D341Med (cell line): ENCODE data around the gene FAM186B.
"Not testable (repeated sequence)": the region's sequence is repeated elsewhere in the genome, so short reads cannot be mapped to it uniquely, and the experiment has no call there.

Experiments used
- DNase-seq: peaks from one replicate; pipeline ENCODE4 v3.0.0; 2012; ENCODE audit warnings: low spot score

FAM186B gene

DNA sequence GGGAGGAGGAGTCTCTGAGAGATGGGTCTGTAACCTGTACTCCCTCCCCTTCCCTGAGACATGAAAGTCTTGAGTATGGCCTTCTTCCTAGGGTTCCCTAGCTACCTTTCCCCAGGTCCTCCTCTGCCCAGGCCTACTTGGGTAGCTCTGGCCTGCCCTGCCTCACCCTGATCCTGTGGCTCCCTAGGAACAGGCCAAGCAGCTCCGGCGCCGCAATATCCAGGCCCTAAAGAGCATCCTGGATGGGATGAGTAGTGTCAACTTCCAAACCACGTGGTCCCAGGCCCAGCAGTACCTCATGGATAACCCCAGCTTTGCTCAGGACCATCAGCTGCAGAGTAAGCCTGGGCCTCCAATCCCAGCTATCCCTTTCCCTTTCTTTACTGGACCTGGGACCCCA is 30.2 kb upstream of the FAM186B start:
- no peak for DNase-seq

GRCh38 chr12:49635036-49635435 is 29.6 kb upstream of the FAM186B start:
- DNase-seq, result no peak

DNA sequence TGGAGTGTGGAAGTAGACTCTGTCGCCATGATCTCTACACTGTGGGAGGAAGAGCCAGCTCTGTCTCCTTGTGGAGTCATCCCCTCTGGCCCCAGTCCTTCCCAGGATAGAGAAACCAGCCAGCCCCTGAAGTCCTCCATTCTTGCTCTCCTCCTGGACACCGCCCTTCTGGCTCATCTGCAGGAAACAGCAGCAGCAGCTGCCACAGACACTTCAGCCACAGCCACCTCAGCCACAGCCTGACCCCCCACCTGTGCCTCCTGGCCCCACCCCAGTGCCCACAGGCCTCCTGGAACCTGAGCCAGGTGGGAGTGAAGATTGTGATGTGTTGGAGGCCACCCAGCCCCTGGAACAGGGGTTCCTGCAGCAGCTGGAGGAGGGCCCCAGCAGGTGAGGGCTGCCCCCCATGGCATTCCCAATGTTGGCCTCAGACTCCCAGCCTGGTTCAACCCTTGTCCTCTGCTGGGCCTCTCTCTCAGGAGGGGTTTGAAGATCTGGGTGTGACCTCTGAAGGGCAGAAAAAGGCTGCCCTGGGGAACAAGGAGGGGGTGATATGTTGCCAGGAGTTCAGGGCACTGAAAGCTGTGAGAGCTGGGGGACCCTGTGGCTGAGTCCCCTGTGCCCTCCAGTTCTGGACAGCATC is 28.4 kb upstream of the FAM186B start:
- no peak for DNase-seq

DNA sequence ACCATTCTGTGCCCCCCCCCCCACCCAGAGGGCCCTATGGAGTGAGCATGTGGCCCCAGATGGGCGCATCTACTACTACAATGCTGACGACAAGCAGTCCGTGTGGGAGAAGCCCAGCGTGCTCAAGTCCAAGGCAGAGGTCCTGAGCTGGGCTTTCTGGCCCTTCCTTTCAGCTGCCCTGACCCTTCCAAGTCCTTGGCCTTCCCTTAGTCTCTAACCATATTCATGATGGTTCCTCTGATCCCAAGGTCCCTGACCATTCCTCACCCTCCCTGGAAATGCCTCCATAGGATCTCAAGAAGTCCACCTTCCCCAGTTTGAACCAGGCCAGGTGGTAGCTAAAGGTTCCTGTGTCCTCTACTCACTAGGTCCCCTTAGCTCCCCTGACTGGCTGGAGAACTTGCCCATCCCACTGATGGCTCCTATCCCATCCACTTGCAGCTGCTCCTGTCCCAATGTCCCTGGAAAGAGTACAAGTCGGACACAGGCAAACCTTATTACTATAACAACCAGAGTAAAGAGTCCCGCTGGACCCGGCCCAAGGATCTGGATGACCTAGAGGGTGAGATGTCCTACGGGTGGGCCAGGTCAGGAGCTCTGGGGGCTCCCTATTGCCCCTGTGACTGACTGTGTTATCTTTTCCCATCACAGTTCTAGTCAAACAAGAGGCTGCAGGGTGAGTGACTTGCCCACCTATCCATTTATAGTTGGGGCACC is 27.7 kb upstream of the FAM186B start:
- no peak for DNase-seq

GRCh38 chr12:49632401-49632800 is 27.0 kb upstream of the FAM186B start:
- no peak for DNase-seq

DNA sequence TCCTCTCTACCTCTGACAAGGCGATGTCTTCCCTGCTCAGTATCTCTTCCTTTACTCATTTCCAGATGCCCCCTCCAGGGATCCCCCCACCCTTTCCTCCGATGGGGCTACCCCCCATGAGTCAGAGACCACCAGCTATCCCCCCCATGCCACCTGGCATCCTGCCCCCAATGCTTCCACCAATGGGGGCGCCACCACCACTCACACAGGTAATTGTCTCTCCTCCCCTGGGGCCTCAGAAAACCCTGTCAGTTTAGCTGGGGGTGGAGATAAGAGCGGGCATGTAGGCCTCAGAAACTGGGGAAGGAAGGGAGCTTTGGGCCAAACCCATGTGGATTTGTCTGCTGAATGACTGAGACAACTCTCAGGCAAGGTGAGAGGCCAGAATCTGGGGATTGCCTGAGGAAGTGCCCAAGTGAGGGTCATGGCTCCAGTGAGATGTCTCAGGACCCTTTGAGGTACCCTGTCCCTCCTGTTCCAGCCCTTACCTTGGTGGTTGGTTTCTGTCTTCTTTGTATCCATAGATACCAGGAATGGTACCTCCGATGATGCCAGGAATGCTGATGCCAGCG is 26.0 kb upstream of the FAM186B start:
- peak; percentile 9 for DNase-seq

GRCh38 chr12:49627752-49628360 is 22.4 kb upstream of the FAM186B start:
- no peak for DNase-seq

DNA sequence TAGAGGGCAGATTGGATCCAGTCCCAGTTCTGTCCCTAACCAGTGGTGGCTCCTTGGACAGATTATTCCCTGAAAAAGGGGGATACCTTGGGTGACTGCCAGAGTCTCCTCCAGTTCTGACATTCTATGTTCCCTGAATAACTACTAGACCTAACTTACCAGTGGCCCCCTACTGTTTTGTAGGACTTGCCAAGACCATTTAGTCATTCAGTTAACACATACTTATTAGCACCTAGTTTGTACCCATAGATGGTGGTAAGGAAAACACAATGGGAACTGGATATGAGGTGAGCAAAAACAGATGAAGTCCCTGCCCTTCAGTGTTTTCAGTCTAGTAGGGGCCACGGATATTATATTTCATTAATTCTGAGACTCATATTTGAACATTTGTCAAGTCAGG is 21.4 kb upstream of the FAM186B start:
- DNase-seq, result no peak

DNA sequence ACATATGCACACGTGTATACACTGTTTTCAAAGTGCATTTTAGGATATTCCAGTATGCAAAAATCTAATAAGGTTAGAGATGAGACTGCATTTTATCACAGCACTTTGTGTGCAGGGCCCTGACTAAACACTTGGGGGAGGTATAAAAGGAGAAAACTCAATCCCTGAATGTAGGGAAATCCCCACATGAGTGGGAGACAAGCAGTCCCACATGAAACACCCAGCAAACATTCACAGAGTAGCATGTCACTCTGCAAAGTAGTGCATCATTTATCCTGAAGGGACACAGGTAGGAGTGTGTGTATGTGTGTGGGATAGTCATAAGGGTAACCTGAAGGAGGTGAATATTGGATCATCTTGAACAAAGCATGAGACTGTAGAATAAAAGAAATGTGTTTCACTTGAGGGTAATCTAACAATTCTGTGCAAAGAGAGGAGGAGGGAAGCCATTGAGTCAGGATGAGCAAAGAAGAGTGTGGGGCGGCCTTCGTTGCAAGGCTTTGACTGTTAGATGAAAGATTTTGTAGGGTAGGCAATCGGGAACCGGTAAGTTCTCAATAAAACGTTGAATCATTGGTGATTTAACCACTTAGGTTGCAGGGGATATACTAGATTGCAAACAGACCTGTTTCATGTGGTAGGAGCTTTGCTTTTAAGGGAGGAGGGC is 20.9 kb upstream of the FAM186B start:
- peak; percentile 9 for DNase-seq

DNA sequence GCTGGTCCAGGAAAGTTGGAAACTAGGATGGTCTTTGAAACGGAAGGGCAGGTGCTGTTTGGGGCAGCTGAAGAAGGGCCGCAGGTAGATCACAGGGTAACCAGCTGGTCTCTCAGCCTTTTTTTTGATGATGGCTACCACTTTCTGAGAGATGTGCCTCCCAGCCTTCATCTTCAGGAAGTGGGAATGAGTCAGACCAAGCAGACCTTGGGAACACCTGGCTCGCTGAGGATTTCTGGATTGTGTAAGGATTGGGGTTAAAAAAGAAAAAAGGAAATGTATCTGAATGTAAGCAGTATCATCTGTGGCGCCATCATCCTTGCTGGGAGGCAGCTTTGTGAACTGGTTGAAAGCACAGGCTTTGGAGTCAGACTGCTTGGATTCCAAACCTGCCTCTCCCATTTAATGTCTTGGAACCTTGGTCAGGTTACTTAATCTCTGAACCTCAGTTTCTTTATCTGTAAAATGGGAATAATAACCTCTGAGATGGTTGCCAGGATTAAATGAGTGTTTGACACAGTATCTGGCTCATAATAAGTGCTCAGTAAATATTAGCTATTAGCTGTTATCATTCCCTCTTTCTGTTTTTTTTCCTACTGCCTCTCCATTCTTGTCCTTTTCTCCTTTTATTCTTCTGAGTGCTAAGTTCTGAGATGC is 19.6 kb upstream of the FAM186B start:
- DNase-seq, result no peak

- peak; percentile 100 for DNase-seq
Observed at GRCh38 chr12:49623142-49623904, 17.9 kb upstream of the FAM186B start, which contains the start of gene PRPF40B. TSS of gene PRPF40B (plus strand) at chr12:49623561. CDS start at chr12:49623591, 30 bp downstream.

DNA sequence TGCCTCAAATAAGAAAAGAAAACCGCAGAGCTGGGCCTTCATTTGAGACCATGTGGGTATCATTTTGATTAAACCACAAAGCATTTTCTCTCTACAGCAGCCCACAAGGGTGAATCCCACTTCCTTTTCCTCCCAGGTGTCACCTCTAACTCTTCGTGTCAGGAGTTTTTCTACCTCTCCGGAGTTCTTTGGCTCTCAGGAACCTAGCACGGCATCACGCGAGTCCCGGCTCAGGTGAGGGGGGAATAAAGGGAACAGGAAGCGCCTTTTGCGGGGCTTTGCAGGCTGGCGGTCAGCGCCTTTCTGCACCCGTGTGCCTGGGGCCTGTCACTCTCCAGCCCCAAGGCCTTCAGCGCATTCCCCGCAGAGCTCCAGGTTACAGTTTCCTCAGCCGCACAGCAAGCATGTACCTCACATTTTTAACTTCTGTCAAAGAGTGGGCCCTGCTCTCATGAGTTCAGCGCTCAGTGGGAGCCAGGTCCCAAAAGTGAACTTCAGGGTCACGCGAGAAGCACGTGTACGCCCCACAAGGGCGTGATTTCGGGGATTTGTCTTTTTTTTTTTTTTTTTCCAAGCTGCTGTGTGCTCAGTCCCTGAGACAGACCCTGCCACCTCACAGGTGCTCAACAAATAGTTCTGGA is 17.2 kb upstream of the FAM186B start:
- peak; percentile 51 for DNase-seq

- no peak for DNase-seq
Observed at GRCh38 chr12:49621651-49622500, 16.4 kb upstream of the FAM186B start.

GRCh38 chr12:49619286-49619685 is 13.8 kb upstream of the FAM186B start:
- no peak for DNase-seq

DNA sequence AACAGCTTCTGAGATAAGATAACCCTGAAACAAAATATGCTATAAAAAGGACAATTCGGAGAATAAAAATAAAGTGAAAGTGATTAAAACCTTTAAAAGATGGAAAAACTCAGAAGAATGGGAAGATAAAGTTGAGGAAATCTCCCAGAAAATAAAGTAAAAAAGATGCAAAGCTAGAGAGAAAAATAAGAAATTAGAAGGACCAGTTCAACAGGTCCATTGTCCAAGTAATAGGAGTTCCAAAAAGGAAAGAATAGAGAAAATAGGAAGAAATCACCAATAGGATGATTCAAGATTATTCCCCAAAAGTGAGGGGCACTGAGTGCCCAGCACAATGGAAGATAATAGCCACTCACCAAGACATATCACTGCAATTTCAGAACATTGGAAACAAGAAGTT is 13.1 kb upstream of the FAM186B start:
- no peak for DNase-seq

DNA sequence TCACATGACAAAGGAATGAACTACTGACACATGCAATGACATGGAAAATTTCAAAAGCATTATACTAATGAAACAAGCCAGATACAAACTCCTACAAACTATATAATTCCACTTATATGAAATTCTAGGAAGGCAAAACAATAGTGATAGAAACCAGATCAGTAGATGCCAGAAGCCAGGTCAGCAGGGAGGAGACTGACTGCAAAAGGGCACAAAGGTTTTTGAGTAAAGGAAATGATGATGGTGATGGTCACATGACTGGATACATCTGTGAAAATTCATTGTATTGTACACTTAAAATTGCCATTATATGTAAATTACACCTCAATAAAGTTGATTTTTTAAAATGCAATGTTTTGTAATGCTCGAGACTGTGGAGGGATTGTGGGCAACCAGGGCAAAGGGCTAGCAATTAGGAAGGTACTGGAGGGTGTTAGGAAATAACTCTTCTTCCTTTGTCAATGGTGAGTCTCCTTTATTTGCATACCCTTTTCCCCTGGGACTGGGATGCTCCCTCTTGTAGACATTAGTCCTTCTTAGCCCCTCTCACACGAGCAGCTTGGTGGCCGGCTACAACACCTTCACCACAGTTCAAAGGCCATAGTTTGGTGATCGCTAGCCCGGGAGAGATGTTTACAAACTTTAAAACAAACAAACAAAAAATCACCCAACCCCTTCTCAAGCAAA is 11.2 kb upstream of the FAM186B start:
- DNase-seq, result no peak

DNA sequence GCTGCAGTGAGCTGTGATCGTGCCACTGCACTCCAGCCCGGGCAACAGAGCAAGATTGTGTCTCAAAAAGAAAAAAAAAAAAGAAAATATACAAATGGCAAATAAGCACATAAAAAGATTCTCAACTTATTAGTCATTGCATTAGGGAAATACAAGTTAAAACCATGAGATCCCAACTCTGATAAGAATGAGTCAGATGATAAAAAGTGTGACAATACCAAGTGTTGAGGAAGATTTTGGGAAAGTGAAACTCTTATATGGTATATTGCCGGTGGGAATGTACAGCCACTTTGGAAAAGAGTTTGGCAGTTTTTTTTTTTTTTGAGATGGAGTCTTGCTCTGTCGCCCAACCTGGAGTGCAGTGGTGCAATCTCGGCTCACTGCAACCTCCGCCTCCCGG is 10.3 kb upstream of the FAM186B start:
- no peak for DNase-seq

DNA sequence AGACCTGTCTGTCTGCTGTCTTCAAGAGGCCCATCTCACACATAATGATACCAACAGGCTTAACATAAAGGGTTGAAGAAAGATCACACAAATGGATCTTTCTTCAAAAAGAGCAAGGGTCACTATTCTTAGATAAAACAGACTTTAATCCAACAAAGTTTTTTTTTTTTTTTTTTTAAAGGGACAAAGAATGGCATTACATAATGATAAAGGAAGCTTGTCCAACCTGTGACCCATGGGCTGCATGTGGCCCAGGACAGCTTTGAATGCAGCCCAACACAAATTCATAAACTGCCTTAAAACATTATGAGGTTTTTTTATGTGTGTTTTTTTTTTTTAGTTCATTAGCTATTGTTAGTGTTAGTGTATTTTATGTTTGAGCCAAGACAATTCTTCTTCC is 6.8 kb upstream of the FAM186B start:
- no peak for DNase-seq

DNA sequence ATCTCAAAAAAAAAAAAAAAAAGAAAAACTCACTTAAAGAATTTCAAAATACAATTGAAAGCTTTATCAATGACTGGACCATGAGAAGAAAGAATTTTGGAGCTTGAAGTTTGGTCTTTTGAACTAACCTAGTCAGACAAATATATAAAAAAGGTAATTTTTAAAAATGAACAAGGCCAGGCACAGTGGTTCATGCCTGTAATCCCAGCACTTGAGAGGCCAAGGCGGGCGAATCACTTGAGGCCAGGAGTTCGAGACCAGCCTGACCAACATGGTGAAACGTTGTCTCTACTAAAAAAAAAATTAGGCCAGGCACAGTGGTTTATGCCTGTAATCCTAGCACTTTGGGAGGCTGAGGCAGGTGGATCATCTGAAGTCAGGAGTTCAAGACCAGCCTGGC is 5.3 kb upstream of the FAM186B start:
- DNase-seq, result not testable (repeated sequence)
